HG03159 (cell line): ENCODE measurements around the gene ZP3.
"Not testable (repeated sequence)": the region's sequence is repeated elsewhere in the genome, so short reads cannot be mapped to it uniquely, and the experiment has no call there.

Source experiments
- ATAC-seq: cut with Tn5 transposase; IDR thresholded peaks from one replicate; pipeline ENCODE4 v1.9.1; 2021; ENCODE audit warnings: mild to moderate bottlenecking, moderate library complexity; ENCODE audit not compliant: unreplicated experiment

Gene ZP3

DNA sequence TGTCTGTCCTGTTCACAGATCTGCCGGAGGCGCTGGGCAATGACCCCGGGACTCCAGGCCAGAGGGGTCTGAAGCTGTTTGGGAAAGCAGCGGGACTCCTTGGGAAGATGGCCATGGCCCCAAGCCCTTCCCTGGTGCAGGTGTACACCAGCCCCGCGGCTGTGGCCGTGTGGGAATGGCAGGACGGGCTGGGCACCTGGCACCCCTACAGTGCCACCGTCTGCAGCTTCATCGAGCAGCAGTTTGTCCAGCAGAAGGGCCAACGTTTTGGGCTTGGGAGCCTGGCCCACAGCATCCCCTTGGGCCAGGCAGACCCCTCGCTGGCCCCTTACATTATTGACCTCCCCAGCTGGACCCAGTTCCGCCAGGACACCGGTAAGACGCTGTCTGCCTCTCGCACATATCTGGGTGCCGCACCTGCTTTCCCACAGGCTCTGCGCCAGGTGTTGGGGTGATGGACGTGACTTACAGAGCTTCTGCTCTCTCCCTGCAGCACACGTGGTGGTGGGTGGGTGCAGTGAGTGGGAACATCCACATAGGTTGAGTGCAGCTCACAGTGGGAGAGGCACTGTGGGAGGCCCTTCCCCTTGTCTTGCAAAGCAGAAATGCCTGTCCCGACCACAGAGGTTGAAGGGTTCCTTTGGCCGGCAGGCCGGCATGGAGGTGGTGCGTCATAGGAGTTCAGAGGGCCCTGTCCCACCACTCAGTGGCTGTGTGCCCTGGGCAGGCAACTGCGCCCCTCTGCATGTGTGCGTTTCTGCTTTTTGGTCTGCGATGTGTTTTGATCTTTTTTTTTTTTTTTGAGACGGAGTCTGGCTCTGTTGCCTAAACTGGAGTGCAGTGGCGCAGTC is 55.9 kb downstream of the ZP3 start:
- ATAC-seq: not testable (repeated sequence)

DNA sequence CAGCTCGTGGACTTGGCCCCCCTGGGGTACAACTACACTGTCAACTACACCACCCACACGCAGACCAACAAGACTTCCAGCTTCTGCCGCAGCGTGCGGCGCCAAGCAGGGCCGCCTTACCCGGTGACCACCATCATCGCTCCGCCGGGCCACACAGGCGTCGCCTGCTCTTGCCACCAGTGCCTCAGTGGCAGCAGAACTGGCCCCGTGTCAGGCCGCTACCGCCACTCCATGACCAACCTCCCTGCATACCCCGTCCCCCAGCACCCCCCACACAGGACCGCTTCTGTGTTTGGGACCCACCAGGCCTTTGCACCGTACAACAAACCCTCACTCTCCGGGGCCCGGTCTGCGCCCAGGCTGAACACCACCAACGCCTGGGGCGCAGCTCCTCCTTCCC is 57.9 kb downstream of the ZP3 start:
- ATAC-seq: not testable (repeated sequence)

- ATAC-seq: not testable (repeated sequence)
Observed at GRCh38 chr7:76483081-76483480, 58.3 kb downstream of the ZP3 start.

DNA sequence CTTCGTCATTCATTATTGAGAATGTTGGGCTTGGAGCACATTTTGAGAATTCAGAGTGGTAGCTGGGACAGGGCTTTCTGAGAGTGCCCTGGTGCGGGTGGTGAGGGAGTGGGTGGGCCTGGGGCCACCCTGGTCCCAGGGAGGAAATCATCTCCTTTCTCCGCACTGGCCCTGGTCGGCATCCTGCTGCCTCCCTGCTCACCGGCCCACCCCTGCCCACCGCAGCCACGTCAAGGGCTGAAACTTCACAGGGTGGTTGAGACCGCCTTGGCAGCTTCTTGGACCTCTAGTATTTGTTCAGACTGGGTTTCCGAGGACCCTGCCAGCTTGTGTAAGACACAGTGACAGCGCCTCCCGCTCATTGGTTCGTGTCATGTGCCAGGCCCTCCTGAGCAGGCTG is 59.7 kb downstream of the ZP3 start:
- not testable (repeated sequence) for ATAC-seq

DNA sequence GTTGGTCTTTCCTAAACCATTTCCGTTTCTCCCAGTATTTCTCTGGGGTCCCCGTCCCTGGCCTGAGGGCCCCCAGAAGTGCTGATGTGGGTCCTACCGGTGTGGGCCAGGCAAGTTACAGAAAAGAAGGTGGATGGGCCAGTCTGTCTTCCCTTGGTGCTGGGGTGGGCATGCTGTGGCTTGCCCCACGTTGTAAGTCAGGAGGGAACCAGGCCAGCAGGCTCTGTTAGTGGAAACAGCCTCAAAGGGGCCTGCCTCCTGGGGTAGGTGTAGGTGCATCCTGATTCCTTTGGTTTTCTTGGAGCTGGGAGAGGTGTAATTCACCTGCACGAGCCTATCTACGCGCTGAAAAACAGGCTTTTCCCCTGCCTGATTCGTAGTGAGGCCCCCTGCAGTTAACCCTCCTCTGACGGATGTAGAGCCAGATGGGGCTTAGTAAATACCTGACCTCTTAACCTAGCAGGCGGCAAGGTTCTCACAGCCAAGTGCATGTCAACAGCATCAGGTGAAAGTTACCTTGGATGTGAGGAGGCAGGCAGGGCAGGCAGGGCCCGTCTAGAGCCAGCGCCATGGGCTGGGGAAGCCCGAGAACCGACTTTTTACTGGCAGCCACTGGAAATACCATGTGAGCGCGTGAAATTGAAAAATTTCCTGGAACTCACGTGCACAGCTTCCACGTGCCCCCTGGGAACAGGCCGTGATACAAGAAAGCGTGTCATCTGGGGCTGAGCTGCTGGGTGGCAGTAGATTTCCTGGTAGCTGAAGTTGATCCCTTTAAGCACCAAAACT is 61.3 kb downstream of the ZP3 start:
- ATAC-seq: peak; percentile 24

DNA sequence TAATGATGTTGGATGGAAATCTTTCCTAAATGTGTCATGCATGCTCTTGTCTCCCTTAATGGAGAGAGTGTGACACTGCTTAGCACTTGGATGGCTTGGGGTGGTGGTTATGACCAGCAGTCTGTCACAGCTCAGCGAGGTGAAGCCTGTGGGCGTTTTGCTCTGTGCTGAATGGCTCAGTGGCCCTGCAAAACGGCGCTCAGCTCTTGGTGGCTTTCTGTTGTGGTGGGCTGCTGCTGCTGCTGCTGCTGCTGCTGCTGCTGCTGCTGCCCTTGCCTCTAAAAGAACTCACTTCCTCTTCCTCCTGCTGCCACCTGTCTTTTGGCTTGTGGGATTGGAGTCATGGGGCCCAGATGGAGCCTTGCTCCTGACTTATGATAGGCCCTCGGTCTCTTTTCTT is 61.9 kb downstream of the ZP3 start:
- ATAC-seq: peak; percentile 97

DNA sequence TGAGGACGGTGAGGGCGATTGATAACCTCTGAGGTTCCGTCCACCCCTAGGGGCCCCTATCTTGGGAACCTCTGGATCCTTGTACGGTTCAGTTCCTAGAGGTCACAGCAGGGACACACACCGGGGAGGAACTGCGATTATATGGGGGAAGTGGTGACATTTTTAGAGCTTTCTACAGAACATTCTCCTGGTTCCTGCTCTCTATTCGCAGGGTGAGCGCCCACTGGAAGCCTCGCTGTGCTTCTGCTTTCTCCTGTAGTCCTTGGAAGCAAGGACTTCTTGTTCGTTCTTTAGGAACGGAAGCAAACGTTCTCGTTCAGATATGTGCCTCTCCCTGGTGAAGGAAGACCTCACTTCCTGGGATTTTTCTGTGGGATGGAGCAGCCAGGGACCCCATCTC is 63.2 kb downstream of the ZP3 start:
- not testable (repeated sequence) for ATAC-seq
